Spinal cord (tissue), 10 donors: ENCODE data around the gene KLHL36. TPM values are rescaled to one million over a fixed set of nuclear protein-coding genes. Genes with fewer than 3 reads are reported as not detected.
"Not testable (repeated sequence)": the region's sequence is repeated elsewhere in the genome, so short reads cannot be mapped to it uniquely, and the experiment has no call there.

Experiments used
- DNase-seq, 6 donors: peaks; one replicate each; pipeline versions ENCODE4 v3.0.0 to v3.0.0-alpha.2; 2013 to 2015; ENCODE audit warnings: low spot score in 6 of 6, low read depth in 4 of 6
- H3K27ac ChIP-seq: one replicate; pipeline ENCODE4 v1.5.1; 2013; ENCODE audit warnings: low read depth, low read length, control low read depth
- H3K27me3 ChIP-seq: one replicate; pipeline ENCODE4 v1.6.1; 2013; ENCODE audit warnings: low read length; ENCODE audit not compliant: control insufficient read depth, insufficient read depth
- H3K36me3 ChIP-seq: one replicate; pipeline ENCODE4 v1.6.1; 2013; ENCODE audit warnings: low read length; ENCODE audit not compliant: control insufficient read depth, insufficient read depth
- H3K4me1 ChIP-seq: one replicate; pipeline ENCODE4 v1.6.1; 2013; ENCODE audit warnings: low read length; ENCODE audit not compliant: control insufficient read depth, insufficient read depth
- H3K4me3 ChIP-seq: one replicate; pipeline ENCODE4 v1.5.1; 2013; ENCODE audit warnings: low read depth, low read length, control low read depth
- H3K9me3 ChIP-seq: one replicate; pipeline ENCODE4 v1.6.1; 2013; ENCODE audit warnings: low read length; ENCODE audit not compliant: control insufficient read depth, insufficient read depth
- WGBS: methylation state at CpG from one replicate; pipeline ENCODE4 v1.1.5; 2013; ENCODE audit warnings: missing lambda C conversion rate; ENCODE audit not compliant: insufficient coverage; 5-methylcytosine and 5-hydroxymethylcytosine counted together
- polyA plus RNA-seq, 2 donors: library from polyadenylated mRNA; unstranded; fragments of 120-200 nt; gene quantifications; one replicate each; pipeline ENCODE4 v1.2.1, GENCODE V29; 2013; ENCODE audit not compliant: insufficient read length in 2 of 2
- total RNA-seq, 2 donors: library from RNA; depleted of rRNA in 1 of 2; stranded (reverse); fragments of 120-200 nt in 1 of 2; fragments of >200 nt in 1 of 2; gene quantifications; one replicate each; pipeline versions ENCODE4 v1.2.3 to v1.2.4, GENCODE V29; 2013 to 2014
- donor health status: healthy.

KLHL36 gene
- total and polyA plus RNA-seq, 4 donors = 30.0 to 31.8 (median 30.8) TPM

GRCh38 chr16:84614968-84615813, 33.1 kb upstream of the KLHL36 start:
- peak in 2 of 6 donors; percentile 64 to 71 for DNase-seq
- WGBS = 36% methylated on average over 11 of the region's 20 CpGs
- H3K36me3 ChIP-seq = peaks cover 17% of the 10 kb centered on the region
- H3K4me1 ChIP-seq = peaks cover 55% of the 10 kb centered on the region
- no peaks in the 10 kb centered on the region for H3K9me3 ChIP-seq
- peak overlapping the region; percentile 21 for H3K4me3 ChIP-seq
- H3K27ac ChIP-seq = no peak overlapping the region
- H3K27me3 ChIP-seq = no peaks in the 10 kb centered on the region

GRCh38 chr16:84616515-84616914, 31.8 kb upstream of the KLHL36 start:
- H3K9me3 ChIP-seq = no peaks in the 10 kb centered on the region
- WGBS = 3% methylated on average over 12 of the region's 13 CpGs
- peak in 2 of 6 donors; percentile 60 to 80 for DNase-seq
- peaks cover 53% of the 10 kb centered on the region for H3K4me1 ChIP-seq
- no peaks in the 10 kb centered on the region for H3K27me3 ChIP-seq
- no peak overlapping the region for H3K27ac ChIP-seq
- peaks cover 17% of the 10 kb centered on the region for H3K36me3 ChIP-seq
- peak overlapping the region; percentile 76 for H3K4me3 ChIP-seq

- H3K4me3 ChIP-seq = peak overlapping the region; percentile 76
- peaks cover 17% of the 10 kb centered on the region for H3K36me3 ChIP-seq
- DNase-seq = peak in 1 of 6 donors; percentile 59
- H3K4me1 ChIP-seq = peaks cover 47% of the 10 kb centered on the region
- no peaks in the 10 kb centered on the region for H3K27me3 ChIP-seq
- no peak overlapping the region for H3K27ac ChIP-seq
- H3K9me3 ChIP-seq = no peaks in the 10 kb centered on the region
- 0% methylated on average over 51 of the region's 54 CpGs for WGBS
Measured at GRCh38 chr16:84617041-84617790, 31.1 kb upstream of the KLHL36 start.

GRCh38 chr16:84617791-84618580, 30.3 kb upstream of the KLHL36 start, which contains the start of gene COTL1:
Gene COTL1 (minus strand): TSS chr16:84618078. CDS start chr16:84617914, 164 bp downstream.
- no peaks in the 10 kb centered on the region for H3K27me3 ChIP-seq
- peaks cover 17% of the 10 kb centered on the region for H3K36me3 ChIP-seq
- peak within 1 kb of the TSS; percentile 52 for H3K27ac ChIP-seq
- under 1% methylated on average over 72 of the region's 76 CpGs for WGBS
- DNase-seq = peak in 5 of 6 donors; percentile 91 to 99 (median 96)
- no peaks in the 10 kb centered on the region for H3K9me3 ChIP-seq
- peaks cover 48% of the 10 kb centered on the region for H3K4me1 ChIP-seq
- peak within 1 kb of the TSS; percentile 76 for H3K4me3 ChIP-seq

GRCh38 chr16:84618581-84619460, 29.5 kb upstream of the KLHL36 start:
- WGBS = 1% methylated on average over 9 of the region's 12 CpGs
- H3K27me3 ChIP-seq = no peaks in the 10 kb centered on the region
- peak overlapping the region; percentile 52 for H3K27ac ChIP-seq
- no peaks in the 10 kb centered on the region for H3K9me3 ChIP-seq
- peaks cover 12% of the 10 kb centered on the region for H3K36me3 ChIP-seq
- DNase-seq = peak in 2 of 6 donors; percentile 71 to 75
- H3K4me1 ChIP-seq = peaks cover 44% of the 10 kb centered on the region
- no peak overlapping the region for H3K4me3 ChIP-seq

- not testable (repeated sequence) for H3K27me3 ChIP-seq, H3K4me3 ChIP-seq, H3K9me3 ChIP-seq, H3K36me3 ChIP-seq, DNase-seq, H3K27ac ChIP-seq
- WGBS = 92% methylated on average over 7 of the region's 10 CpGs
- H3K4me1 ChIP-seq = peaks cover 23% of the 10 kb centered on the region
Measured at GRCh38 chr16:84620913-84621312, 27.4 kb upstream of the KLHL36 start.

GRCh38 chr16:84625556-84625955, 22.8 kb upstream of the KLHL36 start:
- H3K9me3 ChIP-seq = no peaks in the 10 kb centered on the region
- no peaks in the 10 kb centered on the region for H3K36me3 ChIP-seq
- DNase-seq = no peak
- H3K27ac ChIP-seq = no peak overlapping the region
- no peaks in the 10 kb centered on the region for H3K27me3 ChIP-seq
- H3K4me3 ChIP-seq = no peak overlapping the region
- H3K4me1 ChIP-seq = peaks cover 3% of the 10 kb centered on the region
- WGBS = no CpG with 5 or more reads among the region's 6 CpGs

- Histone ChIP-seq H3K4me3 (no peak overlapping the region), H3K9me3 (no peaks in the 10 kb centered on the region), H3K4me1 (no peaks in the 10 kb centered on the region), H3K27ac (no peak overlapping the region), H3K36me3 (no peaks in the 10 kb centered on the region), H3K27me3 (no peaks in the 10 kb centered on the region)
- DNase-seq = no peak
- WGBS = 62% methylated on average over 5 of the region's 7 CpGs
Measured at GRCh38 chr16:84628226-84628731, 20.0 kb upstream of the KLHL36 start.
